KMS-11 (cell line): Measurements from ENCODE around the gene BID.

ENCODE experiments used
- H2AFZ ChIP-seq: fragments of 200-600 bp; sonication (generic); 2 replicates; pipeline ENCODE4 v1.6.1; 2016; ENCODE audit warnings: antibody characterized with exemption, mixed run types, low read depth
- H3K27ac ChIP-seq: fragments of 200-600 bp; sonication (generic); 2 replicates; pipeline ENCODE4 v1.6.1; 2016; ENCODE audit warnings: mild to moderate bottlenecking, mixed run types
- H3K27me3 ChIP-seq: fragments of 200-600 bp; sonication (generic); 2 replicates; pipeline ENCODE4 v1.6.1; 2017; ENCODE audit warnings: mild to moderate bottlenecking, low read depth, mixed run types, moderate library complexity; ENCODE audit not compliant: insufficient read depth
- H3K36me3 ChIP-seq: fragments of 200-600 bp; sonication (generic); 2 replicates; pipeline ENCODE4 v1.6.1; 2017; ENCODE audit warnings: mild to moderate bottlenecking, mixed run types; ENCODE audit not compliant: insufficient read depth
- H3K4me1 ChIP-seq: fragments of 200-600 bp; sonication (generic); 2 replicates; pipeline ENCODE4 v1.6.1; 2016; ENCODE audit warnings: mild to moderate bottlenecking, low read depth, mixed run types; ENCODE audit not compliant: poor library complexity, severe bottlenecking
- H3K4me2 ChIP-seq: fragments of 200-600 bp; sonication (generic); 2 replicates; pipeline ENCODE4 v1.7.0; 2016; ENCODE audit warnings: mild to moderate bottlenecking, mixed run types
- H3K4me3 ChIP-seq: fragments of 200-600 bp; sonication (generic); IDR thresholded peaks from 2 replicates; pipeline ENCODE4 v1.6.1; 2017; ENCODE audit warnings: low read depth, low read length, mixed read lengths; ENCODE audit not compliant: insufficient read depth
- H3K79me2 ChIP-seq: fragments of 200-600 bp; sonication (generic); 2 replicates; pipeline ENCODE4 v1.6.1; 2016; ENCODE audit warnings: low read depth, mixed run types; ENCODE audit not compliant: insufficient read depth
- H3K9ac ChIP-seq: fragments of 200-600 bp; sonication (generic); 2 replicates; pipeline ENCODE4 v1.6.1; 2016; ENCODE audit warnings: mild to moderate bottlenecking, mixed run types
- H4K20me1 ChIP-seq: fragments of 200-600 bp; sonication (generic); 2 replicates; pipeline ENCODE4 v1.6.1; 2016; ENCODE audit warnings: mild to moderate bottlenecking, mixed run types; ENCODE audit not compliant: insufficient read depth
- TF ChIP-seq, protein P1 (sequence below): fragments of 200-600 bp; sonication (generic); conservative IDR thresholded peaks from 2 replicates; pipeline ENCODE4 v1.6.1; 2017; ENCODE audit warnings: low read depth, mild to moderate bottlenecking, antibody characterized with exemption, low read length, moderate library complexity, mixed read lengths

Gene BID

DNA sequence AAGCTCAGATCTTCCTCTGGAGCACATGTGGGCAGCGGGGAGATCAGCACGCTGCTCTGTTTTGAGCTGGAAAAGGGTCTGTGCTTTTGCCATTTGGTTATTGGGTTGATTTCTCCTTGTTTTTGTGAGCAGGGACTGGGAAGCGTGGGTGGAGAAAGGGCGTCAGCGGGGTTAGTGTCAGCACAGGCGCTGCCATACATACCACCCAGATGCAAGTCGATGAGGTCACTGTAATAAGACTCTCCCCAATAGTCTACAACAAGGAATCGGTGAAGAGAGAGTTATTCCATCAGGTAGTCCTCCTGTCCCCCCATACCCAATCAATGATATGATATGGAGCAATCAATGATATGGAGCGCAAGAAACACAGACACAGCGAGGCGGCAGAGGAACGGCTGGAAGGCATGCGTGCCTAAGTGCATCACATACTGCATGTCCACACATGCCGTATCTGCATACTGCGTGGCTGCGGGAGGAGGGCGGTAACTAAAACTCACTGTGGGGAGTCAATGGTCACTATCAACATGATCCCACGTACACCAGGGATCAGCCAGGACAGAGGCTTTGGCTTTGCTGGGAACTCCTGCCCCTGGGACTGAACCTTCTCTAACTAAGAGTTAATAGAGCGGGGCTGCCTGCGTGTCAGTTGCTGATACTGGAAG is 29.5 kb upstream of the BID start:
- H3K9ac ChIP-seq: no peak overlapping the region
- peaks cover 4% of the 10 kb centered on the region; the same call in 1 of the 2 replicates for H3K36me3 ChIP-seq
- H4K20me1 ChIP-seq: no peaks in the 10 kb centered on the region
- H3K4me2 ChIP-seq: no peak overlapping the region
- H3K4me3 ChIP-seq: no peak overlapping the region
- peaks cover 6% of the 10 kb centered on the region for H3K4me1 ChIP-seq
- H3K79me2 ChIP-seq: no peaks in the 10 kb centered on the region
- no peaks in the 10 kb centered on the region for H3K27me3 ChIP-seq
- no peak overlapping the region for H2AFZ ChIP-seq
- TF ChIP-seq, protein P1, sequence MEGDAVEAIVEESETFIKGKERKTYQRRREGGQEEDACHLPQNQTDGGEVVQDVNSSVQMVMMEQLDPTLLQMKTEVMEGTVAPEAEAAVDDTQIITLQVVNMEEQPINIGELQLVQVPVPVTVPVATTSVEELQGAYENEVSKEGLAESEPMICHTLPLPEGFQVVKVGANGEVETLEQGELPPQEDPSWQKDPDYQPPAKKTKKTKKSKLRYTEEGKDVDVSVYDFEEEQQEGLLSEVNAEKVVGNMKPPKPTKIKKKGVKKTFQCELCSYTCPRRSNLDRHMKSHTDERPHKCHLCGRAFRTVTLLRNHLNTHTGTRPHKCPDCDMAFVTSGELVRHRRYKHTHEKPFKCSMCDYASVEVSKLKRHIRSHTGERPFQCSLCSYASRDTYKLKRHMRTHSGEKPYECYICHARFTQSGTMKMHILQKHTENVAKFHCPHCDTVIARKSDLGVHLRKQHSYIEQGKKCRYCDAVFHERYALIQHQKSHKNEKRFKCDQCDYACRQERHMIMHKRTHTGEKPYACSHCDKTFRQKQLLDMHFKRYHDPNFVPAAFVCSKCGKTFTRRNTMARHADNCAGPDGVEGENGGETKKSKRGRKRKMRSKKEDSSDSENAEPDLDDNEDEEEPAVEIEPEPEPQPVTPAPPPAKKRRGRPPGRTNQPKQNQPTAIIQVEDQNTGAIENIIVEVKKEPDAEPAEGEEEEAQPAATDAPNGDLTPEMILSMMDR: no peak
- no peak overlapping the region for H3K27ac ChIP-seq

DNA sequence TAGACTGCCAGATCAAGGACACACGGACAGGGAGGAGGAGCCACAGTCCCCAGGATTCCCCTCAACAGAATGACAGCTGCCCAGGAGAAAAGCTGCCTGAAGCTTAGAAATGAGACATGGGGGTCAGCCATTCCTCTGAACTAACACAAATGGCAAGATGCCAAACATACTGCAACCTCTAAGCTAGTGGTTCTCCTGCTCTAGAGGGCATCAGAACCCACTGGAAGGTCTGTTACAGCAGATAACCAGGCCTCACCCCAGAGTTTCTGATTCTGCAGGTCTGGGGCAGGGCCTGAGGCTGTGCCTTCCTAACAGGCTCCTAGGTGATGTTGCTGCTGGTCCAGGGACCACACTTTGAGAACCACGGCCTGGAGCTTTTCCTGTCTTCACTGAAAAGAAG is 28.6 kb upstream of the BID start:
- Histone ChIP-seq H4K20me1 (no peaks in the 10 kb centered on the region), H3K27me3 (no peaks in the 10 kb centered on the region), H3K9ac (no peak overlapping the region), H3K4me3 (no peak overlapping the region), H3K4me2 (no peak overlapping the region), H2AFZ (no peak overlapping the region), H3K4me1 (peaks cover 6% of the 10 kb centered on the region), H3K36me3 (peaks cover 4% of the 10 kb centered on the region; the same call in 1 of the 2 replicates), H3K79me2 (no peaks in the 10 kb centered on the region), H3K27ac (no peak overlapping the region)
- TF ChIP-seq, protein P1: no peak

DNA sequence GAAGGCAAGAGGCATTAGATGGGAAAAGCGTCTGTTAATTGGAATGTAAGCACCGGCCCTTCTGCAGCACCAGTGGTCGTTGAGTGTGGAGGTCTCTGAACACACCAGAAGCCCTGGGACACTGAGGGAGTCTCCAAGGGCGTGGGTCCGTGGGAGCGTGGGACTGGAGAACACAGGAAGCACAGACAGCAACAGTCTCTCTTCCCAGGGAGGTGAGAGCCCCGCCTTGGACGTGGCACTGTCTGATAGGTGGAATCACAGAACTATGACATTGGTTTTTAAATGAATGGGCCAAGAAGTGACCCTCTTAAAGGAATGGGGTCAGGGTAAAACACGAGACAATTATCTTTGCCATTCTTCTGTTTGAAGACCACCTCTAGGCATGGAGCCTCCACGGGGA is 28.1 kb upstream of the BID start:
- Histone ChIP-seq H3K4me2 (no peak overlapping the region), H3K4me1 (peaks cover 6% of the 10 kb centered on the region), H3K4me3 (no peak overlapping the region), H3K9ac (no peak overlapping the region), H3K36me3 (peaks cover 4% of the 10 kb centered on the region; the same call in 1 of the 2 replicates), H3K79me2 (no peaks in the 10 kb centered on the region), H3K27me3 (no peaks in the 10 kb centered on the region), H2AFZ (no peak overlapping the region), H3K27ac (no peak overlapping the region), H4K20me1 (no peaks in the 10 kb centered on the region)
- TF ChIP-seq, protein P1: no peak

DNA sequence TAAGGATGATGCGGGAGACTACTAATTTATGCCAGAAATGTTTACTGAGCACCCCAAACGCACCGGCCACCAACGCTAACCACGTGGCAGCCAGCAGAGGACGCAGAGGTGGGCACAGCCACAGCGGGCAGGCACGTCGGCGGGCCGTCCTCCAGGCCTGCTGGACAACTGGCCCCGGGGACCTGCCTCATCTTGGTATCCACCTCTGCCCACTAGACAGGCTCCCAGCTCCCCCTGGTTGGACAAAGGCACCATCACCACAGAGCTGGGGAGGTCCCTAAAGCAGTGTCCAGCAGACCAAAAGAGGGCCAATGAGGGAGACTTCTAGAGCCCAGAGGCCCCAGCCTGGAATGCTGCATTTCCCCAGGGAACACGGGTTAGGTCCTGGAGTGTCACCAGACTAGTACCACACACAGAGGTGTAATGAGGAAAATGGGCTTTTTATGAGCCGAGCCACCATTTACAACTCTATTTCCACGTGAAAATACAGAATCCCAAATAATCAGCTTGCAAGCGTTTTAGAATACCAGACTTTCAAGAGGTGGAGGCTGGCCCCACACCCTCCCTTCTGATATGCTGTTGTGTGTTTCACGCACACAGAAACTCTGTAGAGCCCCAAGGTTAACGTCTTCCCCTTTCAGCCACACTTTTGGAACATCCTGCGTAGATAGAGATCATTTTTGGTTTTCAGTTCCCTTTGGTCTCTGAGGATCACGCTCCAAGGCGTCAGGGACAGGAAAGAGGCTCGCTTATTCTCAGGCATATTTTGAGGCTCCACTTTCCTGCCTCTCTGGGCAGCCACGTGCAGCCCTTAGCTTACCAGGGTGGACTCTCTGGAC is 23.7 kb upstream of the BID start:
- Histone ChIP-seq H3K4me2 (no peak overlapping the region), H3K27ac (no peak overlapping the region)

More for the DNA sequence above, 23.7 kb upstream of the BID start:
- no peak overlapping the region for H3K9ac ChIP-seq
- no peak overlapping the region for H3K4me3 ChIP-seq
- no peaks in the 10 kb centered on the region for H4K20me1 ChIP-seq
- TF ChIP-seq, protein P1: no peak
- no peaks in the 10 kb centered on the region for H3K4me1 ChIP-seq
- H3K79me2 ChIP-seq: no peaks in the 10 kb centered on the region
- no peaks in the 10 kb centered on the region for H3K36me3 ChIP-seq
- H3K27me3 ChIP-seq: no peaks in the 10 kb centered on the region
- H2AFZ ChIP-seq: no peak overlapping the region
